Measurements from ENCODE around the gene FHIP1B.

Gene FHIP1B

GRCh38 chr11:6197466-6198200 is 36.8 kb downstream of the FHIP1B start:
- no peak for FAIRE-seq

GRCh38 chr11:6196396-6196795 is 38.0 kb downstream of the FHIP1B start:
- no peak for FAIRE-seq

GRCh38 chr11:6194065-6194581 is 40.3 kb downstream of the FHIP1B start:
- FAIRE-seq: no peak

- no peak for FAIRE-seq
These were observed 42.7 kb downstream of the FHIP1B start for GRCh38 chr11:6191742-6192141.

- no peak for FAIRE-seq
These were observed 59.0 kb downstream of the FHIP1B start for GRCh38 chr11:6175440-6175839.

- FAIRE-seq: no peak
These were observed 64.2 kb downstream of the FHIP1B start, which contains the start of gene OR52B2 for GRCh38 chr11:6170226-6170625. TSS of gene OR52B2 (minus strand) at chr11:6170326. CDS start at chr11:6170326, 0 bp downstream.

Measured in islet of Langerhans (tissue), 1 donor.